ENCODE data around the gene PEX11A. TPM values are rescaled to one million over a fixed set of nuclear protein-coding genes. Genes with fewer than 3 reads are reported as not detected.

PEX11A gene
- total and polyA plus RNA-seq, 2 of the 8 experiments (the other 6 are each of a cell fraction or from before 2014, with no cell fraction given), result 2.9 to 3.0 TPM

- Histone ChIP-seq H2BK12ac (ENCODE audit: low read depth, low read length) (no peak overlapping the region), H2BK20ac (ENCODE audit: low read length) (no peak overlapping the region), H4K8ac (ENCODE audit: extremely low read depth, insufficient read depth, low read length) (no peak overlapping the region), H3K4me3 (ENCODE audit: extremely low read depth in 1 of 4, insufficient read depth in 2 of 4, low read depth in 3 of 4, low read length in 4 of 4) (no peak overlapping the region), H3K23ac (ENCODE audit: insufficient read length) (no peak overlapping the region), H4K91ac (replicated peaks; ENCODE audit: insufficient read length, low read length) (no peak overlapping the region), H3K27me3 (replicated peaks in 1 of 4; ENCODE audit: control insufficient read depth in 3 of 4, extremely low read depth in 1 of 4, insufficient read depth in 3 of 4, low read length in 3 of 4) (peaks cover 0 to under 1% (median 0%) of the 10 kb centered on the region in 4 experiments; a peak in 2 of 7 replicates), H3K36me3 (ENCODE audit: control insufficient read depth in 2 of 4, insufficient read depth in 4 of 4, low read length in 3 of 4) (no peaks in the 10 kb centered on the region), H3K9ac (replicated peaks in 1 of 4; ENCODE audit: extremely low read depth in 1 of 4, low read depth in 3 of 4, low read length in 3 of 4) (no peak overlapping the region), H2BK15ac (ENCODE audit: low read length) (no peak overlapping the region), H3K79me2 (ENCODE audit: control insufficient read depth in 1 of 2, insufficient read depth in 2 of 2, low read length in 2 of 2) (no peaks in the 10 kb centered on the region), H2BK120ac (replicated peaks; ENCODE audit: low read depth, low read length) (no peak overlapping the region), H2AK5ac (ENCODE audit: low read depth, low read length) (no peak overlapping the region), H3K14ac (ENCODE audit: insufficient read length) (no peak overlapping the region), H3K18ac (ENCODE audit: extremely low read depth, low read length) (no peak overlapping the region), H3K27ac (ENCODE audit: low read depth, low read length) (no peak overlapping the region), H3K4me2 (ENCODE audit: insufficient read depth in 1 of 2, low read depth in 2 of 2, low read length in 2 of 2) (no peak overlapping the region), H3K56ac (replicated peaks; ENCODE audit: insufficient read length, low read depth, low read length) (no peak overlapping the region), H3K9me3 (ENCODE audit: insufficient read depth in 2 of 2, low read depth in 1 of 2, low read length in 1 of 2) (no peaks in the 10 kb centered on the region), H4K20me1 (replicated peaks in 1 of 2; ENCODE audit: control insufficient read depth in 1 of 2, insufficient read depth in 2 of 2, low read length in 2 of 2) (no peaks in the 10 kb centered on the region), H4K5ac (ENCODE audit: insufficient read length, low read depth, low read length) (no peak overlapping the region), H3K4ac (replicated peaks; ENCODE audit: insufficient read length, low read depth, low read length) (no peak overlapping the region), H2BK5ac (ENCODE audit: low read depth, low read length) (no peak overlapping the region), H3K23me2 (ENCODE audit: low read depth, low read length) (no peaks in the 10 kb centered on the region), H2AFZ (ENCODE audit: low read length) (no peak overlapping the region), H3K79me1 (ENCODE audit: low read depth, low read length) (no peaks in the 10 kb centered on the region), H3K4me1 (replicated peaks in 1 of 4; ENCODE audit: control insufficient read depth in 3 of 4, insufficient read depth in 4 of 4, low read length in 3 of 4) (no peaks in the 10 kb centered on the region; a peak in 1 of 7 replicates)
- FAIRE-seq (no peak), DNase-seq (ENCODE audit: low read depth in 1 of 2, low spot score in 2 of 2) (no peak)
- WGBS, 2 experiments (ENCODE audit: extremely low coverage in 1 of 2, insufficient coverage in 1 of 2, insufficient read length in 1 of 2, insufficient replicate concordance in 2 of 2, low coverage in 1 of 2, low lambda C conversion rate in 2 of 2, missing lambda C conversion rate in 1 of 2), result 83% methylated on average over 4 of the region's 4 CpGs; no CpG with 5 or more reads in 1 of the 2 experiments
- TF ChIP-seq KDM4A (IDR thresholded peaks at IDR 0.05; ENCODE audit: low read depth, low read length, severe bottlenecking), result no peak
- no peak for TF ChIP-seq TAF7 (optimal IDR thresholded peaks at IDR 0.05; ENCODE audit: borderline replicate concordance, low read depth, low read length)
- no peak for TF ChIP-seq JUN (IDR thresholded peaks at IDR 0.05; ENCODE audit: low read depth, low read length)
- no peak for TF ChIP-seq RFX5 (IDR thresholded peaks at IDR 0.05; ENCODE audit: borderline replicate concordance, low read depth, low read length)
- TF ChIP-seq CBX8 (IDR thresholded peaks at IDR 0.05; ENCODE audit: borderline replicate concordance, low read depth, low read length), result no peak
- no peak for TF ChIP-seq RNF2 (IDR thresholded peaks at IDR 0.05; ENCODE audit: borderline replicate concordance, low read depth, low read length, missing control alignments, poor library complexity, severe bottlenecking)
- no peak for TF ChIP-seq CHD2 (IDR thresholded peaks at IDR 0.05; ENCODE audit: low read length)
- TF ChIP-seq JUND (IDR thresholded peaks at IDR 0.05; ENCODE audit: low read length), result no peak
- no peak for TF ChIP-seq POLR2A (IDR thresholded peaks at IDR 0.05; ENCODE audit: control extremely low read depth in 1 of 2, low read depth in 2 of 2, low read length in 2 of 2)
- no peak for TF ChIP-seq MAFK (IDR thresholded peaks at IDR 0.05; ENCODE audit: low read depth, low read length)
- no peak for TF ChIP-seq GTF2F1 (IDR thresholded peaks at IDR 0.05; ENCODE audit: borderline replicate concordance, low read depth, low read length)
- TF ChIP-seq SIX5 (IDR thresholded peaks at IDR 0.05; ENCODE audit: low read depth, low read length), result no peak
- no peak for TF ChIP-seq BCL11A (IDR thresholded peaks at IDR 0.05; ENCODE audit: low read depth in 2 of 2, low read length in 2 of 2)
- no peak for TF ChIP-seq CTBP2 (IDR thresholded peaks at IDR 0.05; ENCODE audit: borderline replicate concordance, insufficient read depth, insufficient read length, low read length)
- TF ChIP-seq CREB1 (IDR thresholded peaks at IDR 0.05), result no peak
- CTCF ChIA-PET (ENCODE audit: partially characterized antibody), result interaction anchor here (1.1 to 6.6 kb wide), 5 partner anchors 10 to 58 kb away, joined by 5 to 43 read pairs (median 12); no protein-coding TSS in a partner anchor
- POLR2A ChIA-PET (ENCODE audit: partially characterized antibody), result interaction anchor here (0.6 kb wide), 1 partner anchor 10 kb away, joined by 3 read pairs; no protein-coding TSS in a partner anchor
Observed at GRCh38 chr15:89674526-89674925, 16.0 kb downstream of the PEX11A start.
